Hepatocyte (in vitro differentiated cells): ENCODE data around the gene NT5C2.

ENCODE experiments used
- CTCF ChIP-seq: fragments of 200-600 bp; sonication (generic); IDR thresholded peaks from 2 replicates; pipeline ENCODE4 v1.5.1; 2016; ENCODE audit warnings: antibody characterized with exemption, mild to moderate bottlenecking; ENCODE audit not compliant: poor library complexity
- EZH2 ChIP-seq: fragments of 200-600 bp; sonication (generic); IDR thresholded peaks from 2 replicates; pipeline ENCODE4 v1.6.1; 2016; ENCODE audit warnings: antibody characterized with exemption, mild to moderate bottlenecking, borderline replicate concordance
- EZH2phosphoT487 ChIP-seq: fragments of 200-600 bp; sonication (generic); IDR thresholded peaks from one replicate; pipeline ENCODE4 v1.6.1; 2018; ENCODE audit warnings: antibody characterized with exemption, mild to moderate bottlenecking, low read depth, moderate library complexity; ENCODE audit not compliant: unreplicated experiment, severe bottlenecking

- no peak for TF ChIP-seq CTCF
- TF ChIP-seq EZH2phosphoT487, result no peak
- no peak for TF ChIP-seq EZH2
Observed at GRCh38 chr10:103049237-103049636, 143.8 kb downstream of the NT5C2 start.
